Lung microvascular endothelial cell (primary cell): Measurements from ENCODE around the gene ANKRD44. TPM values are rescaled to one million over a fixed set of nuclear protein-coding genes. Genes with fewer than 3 reads are reported as not detected.

Experiments used
- DNase-seq, 2 donors: peaks; one replicate each; pipeline versions ENCODE4 v3.0.0 to v3.0.0-alpha.2; 2010; ENCODE audit warnings: low read depth in 2 of 2
- total RNA-seq: library from RNA; depleted of rRNA; stranded (reverse); fragments of >200 nt; gene quantifications from 2 replicates; pipeline ENCODE4 v1.2.1, GENCODE V29; 2014

ANKRD44 gene
- total RNA-seq, 1 donor from 2014 or later, result 1.6 TPM

DNA sequence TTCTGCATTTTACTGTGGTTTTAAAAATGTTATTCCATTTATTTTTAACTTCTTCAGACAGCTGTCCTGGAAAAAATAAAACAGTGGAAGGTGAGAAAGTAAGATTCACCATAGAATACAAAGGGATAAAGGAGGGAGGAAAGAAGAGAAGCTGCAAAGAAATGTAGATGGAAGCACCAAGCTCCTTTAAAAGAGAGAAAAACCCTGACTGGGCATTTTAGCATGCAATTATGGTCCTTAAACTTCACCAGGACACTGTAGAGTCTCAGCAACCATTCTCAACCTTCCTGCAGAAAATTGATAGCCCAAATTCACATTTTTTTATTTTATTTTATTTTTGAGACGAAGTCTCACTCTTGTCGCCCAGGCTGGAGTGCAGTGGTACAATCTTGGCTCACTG is 11.6 kb upstream of the ANKRD44 start:
- no peak for DNase-seq

DNA sequence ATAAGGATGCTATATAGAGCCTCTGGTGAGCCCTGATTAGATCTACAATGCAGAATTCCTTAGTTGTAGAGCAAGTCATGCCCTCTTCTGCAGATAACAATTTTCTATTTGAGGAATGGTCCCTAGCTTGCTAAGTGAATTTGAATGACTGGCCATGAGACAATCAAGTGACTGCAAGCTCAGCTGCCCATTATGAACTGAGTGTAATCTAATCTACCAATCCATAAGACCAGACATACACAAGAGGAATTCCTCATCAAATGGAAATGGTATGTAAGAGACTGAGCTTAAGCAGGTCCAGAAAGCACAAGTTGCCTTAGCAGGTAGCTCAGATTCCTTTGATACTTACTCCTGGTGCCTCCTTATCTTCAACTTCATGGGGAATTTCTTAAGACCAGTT is 4.8 kb upstream of the ANKRD44 start:
- DNase-seq, result no peak

GRCh38 chr2:197312186-197312585 is 1.6 kb upstream of the ANKRD44 start:
- DNase-seq, result no peak

GRCh38 chr2:197311421-197312033 is 947 bp upstream of the ANKRD44 start:
- DNase-seq, result no peak

- no peak for DNase-seq
These were observed 424 bp upstream of the ANKRD44 start for GRCh38 chr2:197310987-197311420.

GRCh38 chr2:197309691-197310231 is 819 bp downstream of the ANKRD44 start:
- peak; percentile 7 to 26 for DNase-seq

GRCh38 chr2:197308996-197309690 is 1.4 kb downstream of the ANKRD44 start:
- DNase-seq, result no peak

DNA sequence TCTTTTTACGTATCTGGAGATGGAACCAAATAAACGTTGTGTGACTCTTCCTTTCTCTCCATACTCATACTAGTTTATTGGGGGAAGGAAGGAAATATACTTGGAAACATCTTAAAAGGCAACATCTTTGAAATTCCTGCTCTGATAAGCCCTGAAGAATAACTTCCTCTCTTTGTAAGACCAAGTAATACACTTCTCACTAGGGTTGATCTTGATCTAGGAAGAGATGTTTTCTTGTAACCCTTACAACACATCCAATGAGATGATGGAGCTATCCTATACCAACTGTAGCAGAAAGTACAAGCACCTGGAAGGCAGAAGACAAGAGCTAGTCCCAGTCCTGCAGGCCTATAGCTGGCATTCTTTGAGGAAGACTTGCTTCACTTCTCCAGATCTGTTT is 2.0 kb downstream of the ANKRD44 start:
- DNase-seq, result no peak

DNA sequence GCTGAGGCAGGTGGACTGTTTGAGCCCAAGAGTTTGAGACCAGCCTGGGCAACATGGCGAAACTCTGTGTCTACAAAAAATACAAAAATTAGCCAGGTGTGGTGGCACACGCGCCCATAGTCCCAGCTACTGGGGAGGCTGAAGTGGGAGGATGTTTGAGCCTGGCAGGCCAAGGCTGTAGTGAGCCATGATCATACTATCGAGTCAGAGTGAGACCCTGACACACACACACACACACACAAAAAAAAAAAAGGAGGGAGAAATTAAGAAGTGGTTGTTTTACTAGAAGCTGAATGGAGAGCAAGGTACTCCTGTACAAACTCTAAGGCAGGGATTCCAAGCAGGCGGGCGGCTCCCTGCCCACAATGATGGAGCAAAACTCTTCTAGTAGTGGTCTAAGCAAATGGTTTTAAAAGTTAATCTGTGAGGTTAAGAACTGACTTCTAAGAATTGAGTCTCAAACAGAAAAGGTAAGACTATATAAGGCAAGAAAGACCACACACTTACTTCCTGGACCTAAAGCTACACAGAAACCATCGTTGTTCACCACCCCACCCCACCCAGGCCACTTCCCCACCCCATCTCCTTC is 2.6 kb downstream of the ANKRD44 start:
- DNase-seq, result no peak

DNA sequence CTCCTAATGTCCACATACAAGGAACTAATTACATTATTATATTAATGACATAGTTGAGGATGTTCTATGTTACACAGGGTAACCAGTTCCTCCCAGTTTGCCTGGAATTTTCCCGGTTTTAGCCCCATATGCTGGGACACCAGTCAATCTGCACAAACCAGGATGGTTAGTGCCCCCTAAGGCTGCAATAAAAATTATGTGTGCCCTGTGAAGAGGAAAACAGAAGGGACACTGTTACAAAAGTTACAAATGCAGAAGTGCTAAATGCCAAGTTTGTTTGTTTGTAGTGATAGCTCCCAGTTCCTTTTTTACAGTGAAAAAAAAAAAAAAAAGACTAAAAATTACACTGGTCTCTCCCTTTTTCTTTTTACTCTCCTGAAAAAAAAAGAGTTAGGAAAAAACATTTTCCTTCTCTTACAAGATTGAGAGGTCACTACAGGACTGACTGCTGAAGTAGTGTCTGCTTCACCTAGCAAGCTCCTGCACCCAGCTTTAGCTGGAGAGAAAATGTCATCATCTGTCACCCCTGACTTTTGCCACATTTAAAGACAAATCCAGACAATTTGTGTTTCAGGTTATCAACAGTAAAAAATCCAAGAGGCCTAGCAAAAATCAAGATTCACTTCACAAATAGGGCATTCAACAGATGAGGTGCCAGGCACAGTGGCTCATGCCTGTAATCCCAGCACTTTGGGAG is 3.2 kb downstream of the ANKRD44 start:
- DNase-seq, result no peak

DNA sequence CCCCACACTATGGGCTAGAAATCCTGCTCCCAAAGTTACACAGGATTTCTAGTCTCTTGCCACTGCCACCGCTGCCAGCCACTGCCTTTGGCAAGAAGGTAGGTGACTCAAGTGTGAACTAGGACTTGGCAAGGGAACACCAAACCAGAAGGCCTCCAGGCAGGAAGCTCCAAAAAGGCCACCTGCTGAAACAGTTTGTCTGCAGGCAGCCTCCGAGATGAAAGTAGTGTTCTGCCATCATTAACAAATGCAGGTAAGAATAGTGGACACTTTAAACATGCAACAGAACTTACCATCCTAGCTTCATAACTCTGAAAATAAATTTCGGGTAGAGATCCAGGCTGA is 3.9 kb downstream of the ANKRD44 start:
- no peak for DNase-seq

- no peak for DNase-seq
These were observed 4.4 kb downstream of the ANKRD44 start for GRCh38 chr2:197306024-197306695.

DNA sequence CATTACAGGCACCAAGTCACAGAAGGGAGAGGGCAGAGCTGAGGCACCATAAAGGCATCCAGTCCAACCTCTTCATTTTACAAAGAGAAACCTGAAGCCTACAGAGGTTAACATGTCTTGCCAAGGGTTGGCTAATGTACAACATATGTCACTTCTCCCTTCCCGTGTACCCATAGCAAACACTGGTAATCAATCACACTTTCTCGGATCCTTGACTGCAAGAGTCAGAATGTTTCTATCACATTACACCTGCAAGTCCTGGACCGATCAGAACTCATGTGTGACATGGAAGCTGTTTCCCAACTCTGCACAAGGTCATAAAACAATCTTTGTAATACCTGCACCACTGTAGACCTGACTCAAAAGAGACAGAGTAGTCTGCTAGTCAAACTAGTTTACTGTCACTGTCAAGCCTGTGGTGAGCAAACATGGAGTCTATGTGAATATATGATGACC is 6.0 kb downstream of the ANKRD44 start:
- no peak for DNase-seq

- DNase-seq, result no peak
These were observed 10.4 kb downstream of the ANKRD44 start for GRCh38 chr2:197300139-197300538.

DNA sequence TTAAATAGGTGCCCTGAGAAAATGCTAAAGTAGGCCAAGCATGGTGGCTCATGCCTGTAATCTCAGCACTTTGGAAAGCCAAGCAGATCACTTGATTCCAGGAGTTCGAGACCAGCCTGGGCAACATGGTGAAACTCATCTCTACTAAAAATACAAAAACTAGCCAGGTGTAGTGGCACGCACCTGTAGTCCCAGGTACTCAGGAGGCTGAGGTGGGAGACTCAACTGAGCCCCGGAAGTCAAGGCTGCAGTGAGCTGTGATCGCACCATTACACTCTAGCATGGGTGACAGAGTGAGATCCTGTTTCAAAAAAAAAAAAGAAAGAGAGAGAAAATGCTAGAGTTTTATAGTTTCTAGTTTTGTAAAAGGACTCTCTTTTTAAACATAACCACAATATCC is 12.0 kb downstream of the ANKRD44 start:
- DNase-seq, result no peak

GRCh38 chr2:197297772-197298318 is 12.7 kb downstream of the ANKRD44 start:
- DNase-seq, result no peak

- DNase-seq, result no peak
These were observed 13.3 kb downstream of the ANKRD44 start for GRCh38 chr2:197297266-197297665.

DNA sequence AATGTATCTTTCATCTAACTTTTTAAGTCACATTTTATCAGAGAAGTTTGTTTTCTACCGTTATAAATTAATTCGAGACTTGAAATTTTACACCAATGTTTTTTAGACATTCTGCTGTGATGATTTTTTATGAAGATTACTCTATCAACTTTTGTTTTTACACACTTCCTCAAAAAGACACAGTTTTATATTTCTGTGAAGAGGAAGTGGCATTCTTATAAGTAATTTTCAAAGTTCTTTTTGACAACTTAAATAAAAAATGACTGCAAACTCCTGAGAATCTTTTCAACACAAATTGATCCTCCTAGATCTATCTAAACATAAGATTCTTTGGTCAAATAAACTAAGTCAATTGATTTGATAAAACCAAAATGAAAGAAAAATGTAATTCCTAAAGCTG is 13.7 kb downstream of the ANKRD44 start:
- DNase-seq, result no peak

GRCh38 chr2:197294260-197294659 is 16.3 kb downstream of the ANKRD44 start:
- no peak for DNase-seq

GRCh38 chr2:197293252-197294007 is 17.1 kb downstream of the ANKRD44 start:
- no peak for DNase-seq

DNA sequence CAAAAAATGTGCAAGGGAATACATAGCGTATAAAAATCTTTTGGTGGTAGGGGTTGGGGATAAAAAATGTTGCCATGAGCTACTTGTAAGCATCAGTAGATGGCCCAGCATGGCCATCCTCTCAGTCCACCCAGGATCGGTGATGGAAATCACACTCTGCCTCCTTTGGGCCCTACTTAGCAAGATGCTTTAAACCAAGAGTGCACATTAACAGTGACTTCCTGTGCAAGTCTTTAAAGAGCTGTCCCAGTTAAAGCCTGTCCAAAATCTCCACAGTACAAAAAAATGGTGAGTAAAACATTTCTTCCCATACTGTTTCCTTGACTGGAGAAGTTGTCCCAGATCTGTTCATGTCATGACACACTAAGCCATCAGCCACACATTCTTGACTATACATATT is 18.0 kb downstream of the ANKRD44 start:
- DNase-seq, result no peak
